Nephron (organoid): Measurements from ENCODE around the gene SEMA5B.
A peak's percentile ranks its signal among the peaks of the same experiment; 100 is the strongest.

ENCODE experiments used
- H3K27ac Mint-ChIP-seq, 3 experiments: 2 replicates each; pipeline ENCODE4 v1.8.0; 2020; ENCODE audit warnings: mixed read lengths in 3 of 3, mild to moderate bottlenecking in 2 of 3, moderate library complexity in 1 of 3
- H3K27me3 Mint-ChIP-seq: 2 replicates; pipeline ENCODE4 v1.8.0; 2021; ENCODE audit warnings: low read depth, mild to moderate bottlenecking, moderate library complexity, mixed read lengths
- H3K36me3 Mint-ChIP-seq: 2 replicates; pipeline ENCODE4 v1.8.0; 2020; ENCODE audit warnings: low read depth, mixed read lengths
- H3K4me1 Mint-ChIP-seq: 2 replicates; pipeline ENCODE4 v1.8.0; 2020; ENCODE audit warnings: mixed read lengths
- H3K4me3 Mint-ChIP-seq, 3 experiments: 2 replicates each; pipeline ENCODE4 v1.8.0; 2020; ENCODE audit warnings: mild to moderate bottlenecking in 3 of 3, mixed read lengths in 3 of 3, moderate library complexity in 2 of 3
- H3K9me3 Mint-ChIP-seq: 2 replicates; pipeline ENCODE4 v1.8.0; 2020; ENCODE audit warnings: mixed read lengths
- CTCF ChIP-seq, 3 experiments: fragments of 200-600 bp; sonication (generic); IDR thresholded peaks; one replicate each; pipeline ENCODE4 v1.5.0; 2021; ENCODE audit warnings: antibody characterized with exemption in 3 of 3; ENCODE audit not compliant: unreplicated experiment in 3 of 3

Gene SEMA5B

DNA sequence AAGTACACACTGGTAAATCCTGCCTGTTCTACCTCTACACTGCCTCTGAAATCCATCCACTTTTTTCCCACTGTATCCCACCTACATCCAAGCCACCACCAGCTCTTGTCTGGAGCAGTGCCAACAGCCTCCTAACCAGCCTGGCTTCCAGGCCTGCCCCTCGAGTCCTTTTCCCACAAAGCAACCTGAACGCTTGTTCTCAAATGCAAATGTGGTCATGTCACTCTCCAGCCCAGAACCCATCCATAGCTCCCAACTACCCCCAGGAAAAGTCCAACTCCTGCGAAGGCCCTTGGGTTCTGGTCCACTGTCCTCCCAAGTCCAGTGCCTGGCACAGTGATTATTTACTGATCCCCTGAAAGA lies 83.8 kb downstream of the SEMA5B start:
- no peaks in the 10 kb centered on the region for H3K36me3 Mint-ChIP-seq
- H3K27ac Mint-ChIP-seq: peak overlapping the region in 2 of 3 experiments; percentile 38 to 85
- no peaks in the 10 kb centered on the region for H3K9me3 Mint-ChIP-seq
- TF ChIP-seq CTCF (IDR thresholded peaks at IDR 0.05; ENCODE audit: unreplicated experiment in 3 of 3): no peak
- H3K4me3 Mint-ChIP-seq: peak overlapping the region in 1 of 3 experiments; percentile 10
- H3K27me3 Mint-ChIP-seq: peaks cover 14% of the 10 kb centered on the region
- peaks cover 67% of the 10 kb centered on the region for H3K4me1 Mint-ChIP-seq

- peak overlapping the region in 2 of 3 experiments; percentile 38 to 85 for H3K27ac Mint-ChIP-seq
- H3K9me3 Mint-ChIP-seq: no peaks in the 10 kb centered on the region
- peak overlapping the region in 1 of 3 experiments; percentile 10 for H3K4me3 Mint-ChIP-seq
- no peaks in the 10 kb centered on the region for H3K36me3 Mint-ChIP-seq
- peaks cover 64% of the 10 kb centered on the region for H3K4me1 Mint-ChIP-seq
- peak; percentile 84 to 88 (median 84) for TF ChIP-seq CTCF (IDR thresholded peaks at IDR 0.05; ENCODE audit: unreplicated experiment in 3 of 3)
- peaks cover 18% of the 10 kb centered on the region for H3K27me3 Mint-ChIP-seq
These were observed 84.4 kb downstream of the SEMA5B start for GRCh38 chr3:122942937-122943827.

DNA sequence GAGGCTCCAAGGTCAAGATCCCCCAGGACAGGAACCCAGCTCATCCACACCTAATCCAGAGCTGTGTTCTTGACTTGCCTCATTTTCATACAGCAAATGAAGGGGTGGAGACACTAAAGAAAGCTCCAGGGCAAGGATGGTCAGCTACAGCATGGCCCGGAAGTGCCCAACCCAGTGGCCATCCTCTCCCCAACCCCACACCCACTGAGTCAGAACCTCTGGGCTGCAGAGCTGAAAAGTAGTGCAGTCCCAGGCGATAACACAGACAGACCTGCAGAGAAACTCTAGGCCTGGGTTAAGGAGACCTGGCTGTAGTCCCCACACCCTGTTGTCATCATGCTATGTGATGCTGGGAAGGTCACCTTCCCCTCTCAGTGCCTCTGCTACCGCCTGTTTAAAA lies 85.3 kb downstream of the SEMA5B start:
- no peak for TF ChIP-seq CTCF (IDR thresholded peaks at IDR 0.05; ENCODE audit: unreplicated experiment in 3 of 3)
- Mint-ChIP-seq H3K27ac (no peak overlapping the region), H3K27me3 (peaks cover 14% of the 10 kb centered on the region), H3K4me3 (no peak overlapping the region), H3K36me3 (no peaks in the 10 kb centered on the region), H3K9me3 (no peaks in the 10 kb centered on the region), H3K4me1 (peaks cover 61% of the 10 kb centered on the region)

- no peaks in the 10 kb centered on the region for H3K36me3 Mint-ChIP-seq
These were observed 86.0 kb downstream of the SEMA5B start for GRCh38 chr3:122941228-122942206.

DNA sequence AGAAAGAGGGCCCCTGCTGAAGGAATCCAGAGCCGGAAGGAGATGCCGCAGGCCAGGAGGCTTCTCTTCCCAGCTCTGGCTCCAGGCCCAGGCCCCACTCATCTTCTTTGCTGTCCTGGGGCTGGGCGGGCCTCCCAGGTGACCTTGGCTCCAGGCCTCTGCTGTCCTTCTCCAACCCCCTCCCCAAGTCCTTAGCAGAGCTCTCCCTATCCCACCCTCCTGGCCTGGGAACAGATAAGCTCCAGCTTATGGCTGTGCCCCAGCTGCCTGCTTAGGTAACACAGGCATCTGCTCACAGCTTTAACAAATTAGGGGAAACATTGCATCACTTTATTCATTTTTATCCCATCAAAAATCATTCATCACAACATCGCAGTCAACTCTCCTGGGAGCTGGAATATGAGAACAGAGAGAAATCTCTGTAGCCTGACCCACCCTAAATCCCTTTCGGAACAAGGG lies 86.9 kb downstream of the SEMA5B start:
- no peaks in the 10 kb centered on the region for H3K9me3 Mint-ChIP-seq
- peaks cover 57% of the 10 kb centered on the region for H3K4me1 Mint-ChIP-seq
- peak overlapping the region; percentile 83 to 97 (median 95) for H3K27ac Mint-ChIP-seq
- H3K36me3 Mint-ChIP-seq: peaks cover 3% of the 10 kb centered on the region
- peak overlapping the region in 2 of 3 experiments; percentile 2 to 14 for H3K4me3 Mint-ChIP-seq
- TF ChIP-seq CTCF (IDR thresholded peaks at IDR 0.05; ENCODE audit: unreplicated experiment in 3 of 3): no peak
- H3K27me3 Mint-ChIP-seq: peaks cover 10% of the 10 kb centered on the region

More at GRCh38 chr3:122941228-122942206, 86.0 kb downstream of the SEMA5B start:
- Mint-ChIP-seq H3K27ac (peak overlapping the region; percentile 83 to 97 (median 95)), H3K4me3 (peak overlapping the region in 1 of 3 experiments; percentile 14), H3K27me3 (peaks cover 10% of the 10 kb centered on the region), H3K4me1 (peaks cover 58% of the 10 kb centered on the region), H3K9me3 (no peaks in the 10 kb centered on the region)
- TF ChIP-seq CTCF (IDR thresholded peaks at IDR 0.05; ENCODE audit: unreplicated experiment in 3 of 3): peak in 2 of 3 experiments; percentile 25 to 34
